GM12801 (cell line): ENCODE data around the gene ZMPSTE24.

Experiments used
- TF ChIP-seq, protein P1 (sequence below): IDR thresholded peaks from one replicate; pipeline ENCODE4 v1.5.1; 2011; ENCODE audit warnings: control low read depth; ENCODE audit not compliant: insufficient read length; ENCODE audit errors: extremely low read depth

ZMPSTE24 gene

DNA sequence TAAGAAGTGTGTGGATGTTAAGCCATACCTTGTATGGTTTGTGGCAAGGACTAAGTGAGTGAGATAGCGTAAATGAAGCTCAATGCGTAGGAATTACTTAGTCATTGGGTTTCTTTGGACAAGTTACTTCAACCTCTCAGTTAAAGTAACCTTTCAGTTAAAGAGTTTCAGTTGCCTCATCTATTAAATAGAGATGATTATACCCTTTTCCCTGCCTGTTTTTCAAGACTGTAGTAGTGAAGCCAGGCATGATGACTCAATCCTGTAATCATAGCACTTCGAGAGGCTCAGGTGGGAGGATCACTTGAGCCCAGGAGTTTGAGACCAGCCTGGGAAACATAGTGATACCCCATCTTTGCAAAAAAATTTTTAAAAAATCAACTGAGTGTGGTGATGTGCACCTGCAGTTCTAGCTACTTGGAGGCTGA lies 6.3 kb downstream of the ZMPSTE24 start:
- TF ChIP-seq, protein P1, sequence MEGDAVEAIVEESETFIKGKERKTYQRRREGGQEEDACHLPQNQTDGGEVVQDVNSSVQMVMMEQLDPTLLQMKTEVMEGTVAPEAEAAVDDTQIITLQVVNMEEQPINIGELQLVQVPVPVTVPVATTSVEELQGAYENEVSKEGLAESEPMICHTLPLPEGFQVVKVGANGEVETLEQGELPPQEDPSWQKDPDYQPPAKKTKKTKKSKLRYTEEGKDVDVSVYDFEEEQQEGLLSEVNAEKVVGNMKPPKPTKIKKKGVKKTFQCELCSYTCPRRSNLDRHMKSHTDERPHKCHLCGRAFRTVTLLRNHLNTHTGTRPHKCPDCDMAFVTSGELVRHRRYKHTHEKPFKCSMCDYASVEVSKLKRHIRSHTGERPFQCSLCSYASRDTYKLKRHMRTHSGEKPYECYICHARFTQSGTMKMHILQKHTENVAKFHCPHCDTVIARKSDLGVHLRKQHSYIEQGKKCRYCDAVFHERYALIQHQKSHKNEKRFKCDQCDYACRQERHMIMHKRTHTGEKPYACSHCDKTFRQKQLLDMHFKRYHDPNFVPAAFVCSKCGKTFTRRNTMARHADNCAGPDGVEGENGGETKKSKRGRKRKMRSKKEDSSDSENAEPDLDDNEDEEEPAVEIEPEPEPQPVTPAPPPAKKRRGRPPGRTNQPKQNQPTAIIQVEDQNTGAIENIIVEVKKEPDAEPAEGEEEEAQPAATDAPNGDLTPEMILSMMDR = no peak

DNA sequence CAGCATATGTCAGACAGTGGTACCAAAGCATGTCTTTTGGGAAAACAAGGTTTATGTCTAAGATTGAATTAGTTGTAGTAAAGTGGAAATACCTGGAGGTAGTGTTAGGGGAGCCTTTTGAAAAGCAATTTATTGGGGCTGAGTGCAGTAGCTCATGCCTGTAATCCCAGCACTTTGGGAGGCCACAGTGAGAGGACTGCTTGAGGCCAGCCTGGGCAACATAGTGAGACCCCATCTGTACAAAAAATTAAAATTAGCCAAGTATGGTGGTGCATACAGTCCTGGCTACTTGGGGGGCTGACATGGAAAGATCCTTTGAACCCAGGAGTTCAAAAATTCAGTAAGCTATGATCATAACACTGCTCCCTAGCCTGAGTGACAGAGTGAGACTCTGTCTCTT lies 7.3 kb downstream of the ZMPSTE24 start:
- TF ChIP-seq, protein P1 = no peak

DNA sequence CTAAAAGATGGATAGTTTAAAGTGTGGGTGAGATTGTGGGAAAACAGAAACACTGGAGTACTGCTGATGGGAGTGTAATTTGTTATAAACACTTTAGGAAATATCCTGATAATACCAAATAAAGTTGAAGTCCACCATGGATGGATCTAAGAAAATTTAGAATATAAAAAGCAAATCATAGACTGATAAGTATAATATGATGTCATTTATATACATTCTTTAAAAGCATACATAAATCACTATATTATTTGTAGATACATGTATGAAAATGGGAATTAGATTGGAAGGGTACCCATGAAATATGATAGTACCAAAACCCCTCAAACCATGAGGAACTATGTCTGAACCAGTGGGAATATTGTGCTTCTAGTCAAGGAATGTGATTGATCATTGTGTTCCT lies 7.9 kb downstream of the ZMPSTE24 start:
- TF ChIP-seq, protein P1 = no peak

DNA sequence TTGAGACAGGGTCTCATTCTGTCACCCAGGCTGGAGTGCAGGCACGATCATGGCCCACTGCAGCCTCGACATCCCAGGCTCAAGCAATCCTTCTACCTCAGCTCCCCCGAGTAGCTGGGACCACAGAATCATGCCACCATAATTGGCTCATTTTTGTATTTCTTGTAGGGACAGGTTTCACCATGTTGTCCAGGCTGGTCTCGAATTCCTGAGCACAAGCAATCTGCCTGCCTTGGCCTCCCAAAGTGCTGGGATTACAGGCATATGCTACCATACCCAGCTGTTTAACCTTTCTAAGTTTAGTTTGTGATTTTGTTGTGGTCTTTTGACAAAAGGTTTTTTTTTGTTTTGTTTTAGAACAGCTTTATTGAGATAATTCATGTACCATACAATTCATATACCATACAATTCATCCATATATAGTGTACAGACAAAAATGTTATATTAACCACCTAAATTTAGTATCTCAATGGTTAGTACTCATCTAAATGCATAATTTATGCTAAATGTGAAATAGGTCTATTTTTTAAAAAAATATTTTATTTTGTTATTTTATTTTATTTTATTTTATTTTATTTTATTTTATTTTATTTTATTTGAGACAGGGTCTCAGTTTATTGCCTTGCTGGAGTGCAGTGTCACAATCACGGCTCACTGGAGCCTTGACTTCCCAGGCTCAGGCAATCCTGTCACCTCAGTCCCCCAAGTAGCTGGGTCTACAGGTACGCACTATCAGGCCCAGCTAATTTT lies 8.9 kb downstream of the ZMPSTE24 start:
- TF ChIP-seq, protein P1 = no peak

DNA sequence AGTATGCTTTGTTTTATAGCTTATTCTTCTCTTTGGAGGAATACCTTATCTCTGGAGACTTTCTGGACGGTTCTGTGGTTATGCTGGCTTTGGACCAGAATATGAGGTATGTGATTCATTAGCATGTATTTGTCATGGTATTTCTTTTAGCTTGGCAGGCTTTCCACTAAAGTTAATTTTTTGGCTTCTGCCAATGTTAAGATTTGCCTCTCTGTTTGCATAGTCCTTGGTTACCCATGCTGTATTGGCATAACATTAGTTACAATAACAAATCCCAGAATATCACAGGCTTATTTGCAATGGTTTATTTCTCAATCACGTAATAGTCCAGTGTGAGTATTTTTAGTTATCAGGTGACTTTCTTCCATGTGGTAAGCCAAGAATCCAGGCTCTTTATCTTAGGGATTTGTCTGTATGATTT lies 9.7 kb downstream of the ZMPSTE24 start:
- TF ChIP-seq, protein P1 = no peak

DNA sequence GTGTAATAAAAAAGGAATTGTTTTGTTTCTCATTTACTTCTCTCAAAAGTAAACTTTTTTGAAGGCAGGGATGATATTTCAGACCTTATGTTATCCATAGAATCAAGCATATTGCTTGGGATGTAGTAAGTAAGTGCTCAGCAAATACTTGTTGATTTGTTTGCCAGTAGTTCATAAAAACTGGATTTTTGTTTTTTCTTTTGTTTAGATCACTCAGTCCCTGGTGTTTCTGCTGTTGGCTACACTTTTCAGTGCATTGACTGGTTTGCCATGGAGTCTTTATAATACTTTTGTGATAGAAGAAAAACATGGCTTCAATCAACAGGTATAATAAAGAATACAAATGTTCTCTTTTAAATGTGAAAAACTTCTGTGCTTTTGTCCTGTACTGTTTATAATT lies 10.2 kb downstream of the ZMPSTE24 start:
- TF ChIP-seq, protein P1 = no peak

DNA sequence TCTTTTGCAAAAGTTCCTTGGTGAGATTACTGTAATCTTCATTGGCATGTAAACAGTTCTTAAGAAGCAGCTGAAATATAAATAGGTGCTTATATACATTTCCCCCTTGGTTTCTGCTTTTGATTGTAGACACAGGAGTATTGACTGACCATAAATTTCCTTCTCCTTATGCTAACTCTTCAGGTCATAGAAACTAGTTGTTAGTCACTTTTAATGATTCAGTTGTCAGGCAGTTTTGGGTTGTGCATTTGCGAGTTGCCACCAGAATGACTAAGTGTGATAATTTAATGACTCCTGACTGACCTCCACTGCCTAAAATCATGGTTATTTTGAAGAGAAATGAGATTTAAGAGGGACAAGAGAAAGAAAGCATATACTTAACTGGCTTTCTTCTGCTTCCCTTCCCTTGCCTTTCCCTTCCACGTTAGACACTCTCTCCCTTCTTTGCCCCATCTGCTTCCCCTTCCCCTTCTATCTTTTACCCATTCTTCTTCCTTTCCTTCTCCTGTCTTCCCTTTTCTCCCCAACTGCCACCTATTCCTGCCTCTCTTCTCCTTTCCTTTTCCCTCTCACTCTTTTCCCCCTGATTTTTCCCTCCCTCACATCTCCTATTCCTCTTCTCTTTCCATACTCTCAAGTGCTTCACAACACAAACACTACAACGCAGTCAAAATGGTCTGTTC lies 12.3 kb downstream of the ZMPSTE24 start:
- TF ChIP-seq, protein P1 = no peak
